Panc1 (cell line): Measurements from ENCODE around the gene FAM221B. TPM values are rescaled to one million over a fixed set of nuclear protein-coding genes. Genes with fewer than 3 reads are reported as not detected.

Experiments used
- ATAC-seq: fragments of 200-7000 bp; cut with Tn5 transposase; 2 replicates; pipeline ENCODE4 v1.9.1; 2020; ENCODE audit warnings: mild to moderate bottlenecking, moderate library complexity
- BruUV-seq: library from RNA; stranded (reverse); fragments of 400-500 nt; replicated peaks from 2 replicates; lab custom pipeline; 2021; lab: Mats Ljungman, UMichigan
- CTCF ChIA-PET: fragments of 300-600 bp; sonication (Branson Sonifier 250); formaldehyde crosslinking; loops from one replicate; lab custom pipeline; 2022; ENCODE audit warnings: antibody characterized with exemption; lab: Charles Lee
- POLR2A ChIA-PET: fragments of 300-600 bp; sonication (Branson Sonifier 250); formaldehyde crosslinking; loops from one replicate; lab custom pipeline; 2022; ENCODE audit warnings: antibody characterized with exemption; lab: Charles Lee
- DNase-seq: peaks from one replicate; pipeline ENCODE4 v3.0.0-alpha.2; 2010; ENCODE audit warnings: low read depth, low spot score
- H3K27ac ChIP-seq: 2 replicates; pipeline ENCODE4 v1.5.1; 2011; ENCODE audit warnings: mild to moderate bottlenecking, low read length, inconsistent platforms
- H3K27me3 ChIP-seq: fragments of 200-500 bp; sonication (Bioruptor generic); 2 replicates; pipeline ENCODE4 v1.6.0; 2014; ENCODE audit warnings: low read length, inconsistent platforms; ENCODE audit not compliant: control insufficient read depth, insufficient read depth
- H3K36me3 ChIP-seq: fragments of 200-500 bp; sonication (Bioruptor generic); 2 replicates; pipeline ENCODE4 v1.5.1; 2014; ENCODE audit warnings: inconsistent platforms, mild to moderate bottlenecking, low read length, moderate library complexity; ENCODE audit not compliant: control insufficient read depth, insufficient read depth
- H3K4me1 ChIP-seq: 2 replicates; pipeline ENCODE4 v1.5.1; 2011; ENCODE audit warnings: inconsistent platforms, mild to moderate bottlenecking, low read length, moderate library complexity; ENCODE audit not compliant: control insufficient read depth, insufficient read depth
- H3K4me3 ChIP-seq, 2 experiments: 2 replicates each; pipeline ENCODE4 v1.5.1; 2011 to 2012; ENCODE audit warnings: low read depth in 2 of 2, low read length in 2 of 2, mild to moderate bottlenecking in 2 of 2, inconsistent platforms in 1 of 2, moderate library complexity in 1 of 2
- H3K9me3 ChIP-seq: fragments of 200-500 bp; sonication (Bioruptor generic); 2 replicates; pipeline ENCODE4 v1.5.1; 2014; ENCODE audit warnings: low read depth, mild to moderate bottlenecking, inconsistent platforms, low read length, moderate library complexity; ENCODE audit not compliant: control insufficient read depth, insufficient read depth
- CTCF ChIP-seq: fragments of 450-650 bp; IDR thresholded peaks from 2 replicates; pipeline ENCODE4 v1.5.1; 2017; ENCODE audit warnings: mild to moderate bottlenecking
- POLR2AphosphoS5 ChIP-seq: IDR thresholded peaks from 2 replicates; pipeline ENCODE4 v1.6.1; 2012; ENCODE audit warnings: mild to moderate bottlenecking, low read depth, low read length, moderate library complexity
- REST ChIP-seq, 2 experiments: IDR thresholded peaks; 2 replicates each; pipeline ENCODE4 v1.6.1; 2011 to 2012; ENCODE audit warnings: low read depth in 2 of 2, control low read depth in 1 of 2, low read length in 1 of 2, mild to moderate bottlenecking in 1 of 2, moderate library complexity in 1 of 2; ENCODE audit not compliant: insufficient read depth in 1 of 2
- SIN3A ChIP-seq: IDR thresholded peaks from 2 replicates; pipeline ENCODE4 v1.6.1; 2012; ENCODE audit warnings: low read depth, mild to moderate bottlenecking, low read length, moderate library complexity, borderline replicate concordance; ENCODE audit not compliant: insufficient read depth
- TCF7L2 ChIP-seq: IDR thresholded peaks from 2 replicates; pipeline ENCODE4 v1.6.1; 2011; ENCODE audit warnings: mild to moderate bottlenecking, low read depth, low read length, inconsistent platforms
- in situ Hi-C: cut with HindIII; loops from 2 replicates; pipeline ENCODE4 v1.10.0; 2016; ENCODE audit warnings: low sequenced_read_pairs, low pct_unique_long_range_greater_than_20kb
- intact Hi-C: fragments of 100-400 bp; cut with micrococcal nuclease; formaldehyde crosslinking; loops from one replicate; pipeline ENCODE4 v1.10.0; 2022; ENCODE audit not compliant: unreplicated experiment
- total RNA-seq: library from RNA; stranded (reverse); gene quantifications from one replicate; pipeline ENCODE4 v1.2.1, GENCODE V29; 2021; ENCODE audit not compliant: unreplicated experiment

The FAM221B gene
- total RNA-seq, 1 experiment from 2014 or later: not detected

GRCh38 chr9:35831040-35831439 is 2.5 kb upstream of the FAM221B start:
- DNase-seq (no peak), ATAC-seq (no peak)
- TF ChIP-seq SIN3A (no peak), CTCF (no peak), REST (IDR thresholded peaks at IDR 0.05; ENCODE audit: insufficient read depth in 1 of 2, low read depth in 2 of 2, low read length in 1 of 2) (no peak)
- ChIA-PET POLR2A (no interaction called here), CTCF (no interaction called here)
- intact Hi-C loops (no loop called here), in situ Hi-C loops (no loop called here)
- BruUV-seq: no TSS peak
- H3K36me3 ChIP-seq: no peaks in the 10 kb centered on the region
- no peak overlapping the region for H3K27ac ChIP-seq
- H3K27me3 ChIP-seq: no peaks in the 10 kb centered on the region
- no peak overlapping the region for H3K4me3 ChIP-seq
- H3K4me1 ChIP-seq: peaks cover 4% of the 10 kb centered on the region; the same call in 1 of the 2 replicates
- no peaks in the 10 kb centered on the region for H3K9me3 ChIP-seq

GRCh38 chr9:35829764-35830096 is 1.2 kb upstream of the FAM221B start:
- Histone ChIP-seq H3K9me3 (no peaks in the 10 kb centered on the region), H3K36me3 (no peaks in the 10 kb centered on the region), H3K27ac (peak overlapping the region; percentile 18), H3K4me1 (peaks cover 4% of the 10 kb centered on the region; the same call in 1 of the 2 replicates), H3K27me3 (no peaks in the 10 kb centered on the region), H3K4me3 (peak overlapping the region; percentile 72 to 85)
- ChIA-PET CTCF (no interaction called here), POLR2A (no interaction called here)
- no peak for DNase-seq
- ATAC-seq: no peak
- in situ Hi-C loops: no loop called here
- no peak for TF ChIP-seq SIN3A
- no peak for TF ChIP-seq TCF7L2
- no peak for TF ChIP-seq CTCF
- TF ChIP-seq REST (IDR thresholded peaks at IDR 0.05; ENCODE audit: insufficient read depth in 1 of 2, low read depth in 2 of 2, low read length in 1 of 2): no peak
- TF ChIP-seq POLR2AphosphoS5: no peak
- no TSS peak for BruUV-seq
- intact Hi-C loops: no loop called here
